Measurements from ENCODE around the gene SPTLC1. TPM values are rescaled to one million over a fixed set of nuclear protein-coding genes. Genes with fewer than 3 reads are reported as not detected.

SPTLC1 gene
- total and polyA plus RNA-seq, 2 of the 8 experiments (the other 6 are each of a cell fraction or from before 2014, with no cell fraction given), result 34.2 to 62.1 TPM

GRCh38 chr9:92097997-92098482 lies 17.2 kb downstream of the SPTLC1 start:
- peak in 1 of 2 experiments; percentile 47 for DNase-seq (ENCODE audit: low read depth in 1 of 2, low spot score in 2 of 2)
- no peak overlapping the region for H3K4me3 ChIP-seq (ENCODE audit: extremely low read depth in 1 of 4, insufficient read depth in 2 of 4, low read depth in 3 of 4, low read length in 4 of 4)
- no peak for TF ChIP-seq EZH2 (IDR thresholded peaks at IDR 0.05; ENCODE audit: low read depth, low read length, severe bottlenecking)
- TF ChIP-seq HDAC2 (IDR thresholded peaks at IDR 0.05; ENCODE audit: borderline replicate concordance in 1 of 2, low read depth in 2 of 2, low read length in 2 of 2), result no peak
- peak; percentile 99 for TF ChIP-seq MAFK (IDR thresholded peaks at IDR 0.05; ENCODE audit: low read depth, low read length)
- no peak for TF ChIP-seq RAD21 (IDR thresholded peaks at IDR 0.05 in 1 of 2, conservative IDR thresholded peaks at IDR 0.05 in 1 of 2; ENCODE audit: low read depth in 2 of 2, low read length in 2 of 2)
- no peak for TF ChIP-seq KDM4A (IDR thresholded peaks at IDR 0.05; ENCODE audit: low read depth, low read length, severe bottlenecking)
- no peak for TF ChIP-seq GTF2F1 (IDR thresholded peaks at IDR 0.05; ENCODE audit: borderline replicate concordance, low read depth, low read length)
- no peak for TF ChIP-seq EGR1 (IDR thresholded peaks at IDR 0.05; ENCODE audit: borderline replicate concordance, low read depth, low read length)
- TF ChIP-seq BACH1 (IDR thresholded peaks at IDR 0.05; ENCODE audit: low read length), result peak; percentile 100
- TF ChIP-seq YY1 (IDR thresholded peaks at IDR 0.05; ENCODE audit: low read depth, low read length), result peak; percentile 96
- TF ChIP-seq SP2 (IDR thresholded peaks at IDR 0.05; ENCODE audit: low read length), result no peak
- no peak for TF ChIP-seq CHD1 (IDR thresholded peaks at IDR 0.05; ENCODE audit: low read depth, low read length)
- TF ChIP-seq SAP30 (IDR thresholded peaks at IDR 0.05; ENCODE audit: insufficient read depth, insufficient replicate concordance, low read length), result no peak
- TF ChIP-seq TEAD4 (IDR thresholded peaks at IDR 0.05; ENCODE audit: low read depth, low read length), result 0 out of 2 replicates have a peak, but pooled peaks have one; percentile 9

More at GRCh38 chr9:92097997-92098482, 17.2 kb downstream of the SPTLC1 start:
- no peaks in the 10 kb centered on the region for H3K23me2 ChIP-seq (ENCODE audit: low read depth, low read length)
- H2BK15ac ChIP-seq (ENCODE audit: low read length), result no peak overlapping the region
- no peak overlapping the region for H3K27ac ChIP-seq (ENCODE audit: low read depth, low read length)
- H3K9me3 ChIP-seq (ENCODE audit: insufficient read depth in 2 of 2, low read depth in 1 of 2, low read length in 1 of 2), result no peaks in the 10 kb centered on the region; a peak in 1 of 4 replicates
- no peak overlapping the region for H3K56ac ChIP-seq (replicated peaks; ENCODE audit: insufficient read length, low read depth, low read length)
- H3K27me3 ChIP-seq (replicated peaks in 1 of 4; ENCODE audit: control insufficient read depth in 3 of 4, extremely low read depth in 1 of 4, insufficient read depth in 3 of 4, low read length in 3 of 4), result no peaks in the 10 kb centered on the region
- ChIA-PET CTCF (ENCODE audit: partially characterized antibody) (no interaction called here), POLR2A (ENCODE audit: partially characterized antibody) (interaction anchor here (1.2 kb wide), 1 partner anchor 9 kb away, joined by 4 read pairs; no protein-coding TSS in a partner anchor)
- H3K14ac ChIP-seq (ENCODE audit: insufficient read length), result no peak overlapping the region
- H2BK5ac ChIP-seq (ENCODE audit: low read depth, low read length), result no peak overlapping the region
- H4K91ac ChIP-seq (replicated peaks; ENCODE audit: insufficient read length, low read length), result no peak overlapping the region
- H3K23ac ChIP-seq (ENCODE audit: insufficient read length), result no peak overlapping the region
- no peak overlapping the region for H2BK20ac ChIP-seq (ENCODE audit: low read length)
- H3K4ac ChIP-seq (replicated peaks; ENCODE audit: insufficient read length, low read depth, low read length), result no peak overlapping the region
- H4K8ac ChIP-seq (ENCODE audit: extremely low read depth, insufficient read depth, low read length), result peak overlapping the region; percentile 88; the same call in 1 of the 2 replicates
- H3K4me2 ChIP-seq (ENCODE audit: insufficient read depth in 1 of 2, low read depth in 2 of 2, low read length in 2 of 2), result no peak overlapping the region
- no peaks in the 10 kb centered on the region for H4K20me1 ChIP-seq (replicated peaks in 1 of 2; ENCODE audit: control insufficient read depth in 1 of 2, insufficient read depth in 2 of 2, low read length in 2 of 2)
- peaks cover 2% of the 10 kb centered on the region; the same call in 1 of the 2 replicates for H3K79me1 ChIP-seq (ENCODE audit: low read depth, low read length)
- H2AFZ ChIP-seq (ENCODE audit: low read length), result no peak overlapping the region
- no peak overlapping the region for H4K5ac ChIP-seq (ENCODE audit: insufficient read length, low read depth, low read length)
- 87% methylated on average over 20 of the region's 26 CpGs; no CpG with 5 or more reads in 1 of the 2 experiments for WGBS, 2 experiments (ENCODE audit: extremely low coverage in 1 of 2, insufficient coverage in 1 of 2, insufficient read length in 1 of 2, insufficient replicate concordance in 2 of 2, low coverage in 1 of 2, low lambda C conversion rate in 2 of 2, missing lambda C conversion rate in 1 of 2)
- peaks cover 0 to 44% of the 10 kb centered on the region in 2 experiments; a peak in 3 of 4 replicates for H3K79me2 ChIP-seq (ENCODE audit: control insufficient read depth in 1 of 2, insufficient read depth in 2 of 2, low read length in 2 of 2)
- no peak overlapping the region for H3K18ac ChIP-seq (ENCODE audit: extremely low read depth, low read length)
- H2BK120ac ChIP-seq (replicated peaks; ENCODE audit: low read depth, low read length), result no peak overlapping the region
- H2BK12ac ChIP-seq (ENCODE audit: low read depth, low read length), result 0 out of 2 replicates have a peak overlapping the region, but pooled peaks have one; percentile 17
- 0 out of 8 replicates have a peak, but pooled peaks cover 0 to 5% (median 0%) of the 10 kb centered on the region in 4 experiments for H3K36me3 ChIP-seq (ENCODE audit: control insufficient read depth in 2 of 4, insufficient read depth in 4 of 4, low read length in 3 of 4)
- H3K9ac ChIP-seq (replicated peaks in 1 of 4; ENCODE audit: extremely low read depth in 1 of 4, low read depth in 3 of 4, low read length in 3 of 4), result no peak overlapping the region
- FAIRE-seq, result no peak
- peaks cover 0 to 2% (median 0%) of the 10 kb centered on the region in 4 experiments; a peak in 1 of 7 replicates for H3K4me1 ChIP-seq (replicated peaks in 1 of 4; ENCODE audit: control insufficient read depth in 3 of 4, insufficient read depth in 4 of 4, low read length in 3 of 4)
- H2AK5ac ChIP-seq (ENCODE audit: low read depth, low read length), result no peak overlapping the region
